Measurements from ENCODE around the gene KRTAP5-8. TPM values are rescaled to one million over a fixed set of nuclear protein-coding genes. Genes with fewer than 3 reads are reported as not detected.

KRTAP5-8 gene
- total RNA-seq, 1 donor from 2014 or later = not detected

DNA sequence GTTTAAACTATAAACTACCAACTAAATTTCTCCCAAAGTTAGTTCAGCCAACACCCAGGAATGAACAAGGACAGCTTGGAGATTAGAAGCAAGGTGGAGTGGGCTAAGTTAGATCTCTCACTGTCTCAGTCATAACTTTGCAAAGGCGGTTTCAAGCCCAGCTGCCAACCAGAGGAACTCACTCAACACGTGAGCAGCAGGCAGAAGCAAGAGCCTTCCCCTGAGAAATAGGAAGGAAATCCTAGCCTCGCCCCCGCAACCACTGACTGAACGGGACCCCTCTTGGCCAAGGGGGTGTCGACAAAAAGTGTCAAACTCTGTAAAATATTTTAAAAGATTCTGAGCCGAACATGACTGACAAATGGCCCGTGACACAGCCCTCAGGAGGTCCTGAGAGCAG lies 6.0 kb downstream of the KRTAP5-8 start:
- TF ChIP-seq, protein P1, sequence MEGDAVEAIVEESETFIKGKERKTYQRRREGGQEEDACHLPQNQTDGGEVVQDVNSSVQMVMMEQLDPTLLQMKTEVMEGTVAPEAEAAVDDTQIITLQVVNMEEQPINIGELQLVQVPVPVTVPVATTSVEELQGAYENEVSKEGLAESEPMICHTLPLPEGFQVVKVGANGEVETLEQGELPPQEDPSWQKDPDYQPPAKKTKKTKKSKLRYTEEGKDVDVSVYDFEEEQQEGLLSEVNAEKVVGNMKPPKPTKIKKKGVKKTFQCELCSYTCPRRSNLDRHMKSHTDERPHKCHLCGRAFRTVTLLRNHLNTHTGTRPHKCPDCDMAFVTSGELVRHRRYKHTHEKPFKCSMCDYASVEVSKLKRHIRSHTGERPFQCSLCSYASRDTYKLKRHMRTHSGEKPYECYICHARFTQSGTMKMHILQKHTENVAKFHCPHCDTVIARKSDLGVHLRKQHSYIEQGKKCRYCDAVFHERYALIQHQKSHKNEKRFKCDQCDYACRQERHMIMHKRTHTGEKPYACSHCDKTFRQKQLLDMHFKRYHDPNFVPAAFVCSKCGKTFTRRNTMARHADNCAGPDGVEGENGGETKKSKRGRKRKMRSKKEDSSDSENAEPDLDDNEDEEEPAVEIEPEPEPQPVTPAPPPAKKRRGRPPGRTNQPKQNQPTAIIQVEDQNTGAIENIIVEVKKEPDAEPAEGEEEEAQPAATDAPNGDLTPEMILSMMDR (conservative IDR thresholded peaks at IDR 0.05) = no peak
- no peaks in the 10 kb centered on the region for H3K4me1 Mint-ChIP-seq
- H3K27me3 Mint-ChIP-seq (ENCODE audit: low read depth) = no peaks in the 10 kb centered on the region
- peaks cover 2% of the 10 kb centered on the region for H3K36me3 Mint-ChIP-seq (ENCODE audit: low read depth)
- H3K27ac Mint-ChIP-seq (ENCODE audit: unreplicated experiment) = no peak overlapping the region
- no peak overlapping the region for H3K4me3 Mint-ChIP-seq
- DNase-seq (ENCODE audit: low read depth, low spot score) = no peak
- H3K9me3 Mint-ChIP-seq = peaks cover 6% of the 10 kb centered on the region

DNA sequence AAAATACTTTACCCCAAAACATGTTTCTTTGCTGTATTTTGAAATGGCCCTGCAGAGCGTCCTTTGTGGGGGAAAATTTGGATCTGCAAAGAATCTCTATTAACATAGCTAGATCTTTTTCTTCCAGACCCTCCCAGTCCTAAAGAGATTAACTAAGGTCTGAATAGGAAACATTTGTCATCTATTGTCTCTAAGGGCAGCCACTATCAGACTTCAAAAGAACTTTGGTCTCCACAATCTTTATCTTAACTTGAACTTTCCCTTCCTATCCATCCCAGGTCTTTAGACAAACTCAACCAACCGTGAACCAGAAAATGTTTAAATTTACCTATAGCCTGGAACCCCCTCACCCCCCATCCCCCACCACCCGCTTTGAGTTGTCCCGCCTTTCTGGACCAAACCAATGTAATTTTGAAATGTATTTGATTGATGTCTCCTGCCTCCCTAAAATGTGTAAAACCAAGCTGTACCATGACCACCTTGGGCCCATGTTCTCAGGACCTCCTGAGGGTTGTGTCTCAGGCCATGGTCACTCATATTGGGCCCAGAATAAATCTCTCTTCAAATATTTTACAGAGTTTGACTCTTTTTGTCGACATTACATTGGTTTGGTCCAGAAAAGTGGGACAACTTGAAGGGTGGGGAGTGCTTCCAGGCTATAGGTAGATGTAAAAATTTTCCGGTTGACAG lies 6.8 kb downstream of the KRTAP5-8 start:
- TF ChIP-seq, protein P1 (conservative IDR thresholded peaks at IDR 0.05) = no peak
- no peak overlapping the region for H3K4me3 Mint-ChIP-seq
- DNase-seq (ENCODE audit: low read depth, low spot score) = no peak
- no peak overlapping the region for H3K27ac Mint-ChIP-seq (ENCODE audit: unreplicated experiment)
- peaks cover 2% of the 10 kb centered on the region for H3K36me3 Mint-ChIP-seq (ENCODE audit: low read depth)
- H3K4me1 Mint-ChIP-seq = no peaks in the 10 kb centered on the region
- H3K27me3 Mint-ChIP-seq (ENCODE audit: low read depth) = no peaks in the 10 kb centered on the region
- peaks cover 6% of the 10 kb centered on the region for H3K9me3 Mint-ChIP-seq

DNA sequence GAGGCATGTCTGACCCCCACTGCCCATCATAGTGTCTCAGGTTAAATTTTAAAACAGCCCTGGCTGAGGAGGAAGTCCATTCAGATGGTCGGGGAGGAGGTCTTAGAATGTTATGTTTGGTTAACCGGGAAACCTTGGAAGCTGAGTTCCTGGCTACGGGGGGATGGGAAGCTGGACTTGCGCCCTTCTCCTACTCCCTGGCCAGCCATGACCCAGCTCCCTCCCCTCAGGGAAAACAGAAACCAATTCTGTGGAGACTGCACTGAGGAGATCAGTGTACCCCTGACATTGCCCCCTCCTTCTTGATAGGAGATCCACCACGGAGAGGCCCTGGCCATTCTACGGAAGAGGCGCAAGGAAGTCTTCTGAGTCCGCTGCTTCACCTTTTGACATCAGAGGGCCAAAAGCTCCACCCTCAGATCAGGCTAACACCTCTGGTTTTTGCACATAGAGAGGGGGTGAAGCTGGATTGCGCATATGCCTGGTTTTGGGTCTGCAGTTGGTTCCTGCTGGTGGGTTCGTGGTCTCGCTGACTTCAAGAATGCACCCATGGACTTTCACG lies 7.7 kb downstream of the KRTAP5-8 start:
- Mint-ChIP-seq H3K9me3 (peaks cover 6% of the 10 kb centered on the region), H3K27ac (ENCODE audit: unreplicated experiment) (no peak overlapping the region), H3K36me3 (ENCODE audit: low read depth) (peaks cover 2% of the 10 kb centered on the region), H3K4me3 (no peak overlapping the region), H3K4me1 (no peaks in the 10 kb centered on the region), H3K27me3 (ENCODE audit: low read depth) (no peaks in the 10 kb centered on the region)
- no peak for DNase-seq (ENCODE audit: low read depth, low spot score)
- TF ChIP-seq, protein P1 (conservative IDR thresholded peaks at IDR 0.05) = no peak

DNA sequence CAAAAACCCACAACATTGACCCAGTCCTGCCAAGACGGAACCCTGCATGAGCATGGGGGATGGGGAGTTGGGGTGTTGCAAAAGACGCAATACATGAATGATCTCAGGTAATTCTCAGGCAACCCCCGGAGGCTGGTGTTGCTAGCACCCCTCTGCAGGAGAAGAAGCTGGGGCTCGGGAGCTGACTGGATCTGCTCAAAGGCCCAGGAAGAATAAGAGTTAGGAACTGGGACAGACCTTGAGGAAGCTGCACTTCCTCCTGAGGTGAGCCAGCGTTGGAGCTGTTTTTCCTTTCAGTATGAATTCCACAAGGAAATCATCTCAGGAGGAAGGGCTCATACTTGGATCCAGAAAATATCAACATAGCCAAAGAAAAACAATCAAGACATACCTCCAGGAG lies 10.3 kb downstream of the KRTAP5-8 start, which contains the start of gene KRTAP5-9:
TSS of gene KRTAP5-9 (plus strand) at position 301 of the 400 bp plus-strand sequence. CDS start 238 bp downstream, outside the sequence.
- Mint-ChIP-seq H3K36me3 (ENCODE audit: low read depth) (peaks cover 2% of the 10 kb centered on the region), H3K9me3 (peaks cover 6% of the 10 kb centered on the region), H3K27ac (ENCODE audit: unreplicated experiment) (no peak within 1 kb of the TSS), H3K4me1 (no peaks in the 10 kb centered on the region), H3K27me3 (ENCODE audit: low read depth) (no peaks in the 10 kb centered on the region), H3K4me3 (no peak within 1 kb of the TSS)
- TF ChIP-seq, protein P1 (conservative IDR thresholded peaks at IDR 0.05) = no peak
- DNase-seq (ENCODE audit: low read depth, low spot score) = no peak

DNA sequence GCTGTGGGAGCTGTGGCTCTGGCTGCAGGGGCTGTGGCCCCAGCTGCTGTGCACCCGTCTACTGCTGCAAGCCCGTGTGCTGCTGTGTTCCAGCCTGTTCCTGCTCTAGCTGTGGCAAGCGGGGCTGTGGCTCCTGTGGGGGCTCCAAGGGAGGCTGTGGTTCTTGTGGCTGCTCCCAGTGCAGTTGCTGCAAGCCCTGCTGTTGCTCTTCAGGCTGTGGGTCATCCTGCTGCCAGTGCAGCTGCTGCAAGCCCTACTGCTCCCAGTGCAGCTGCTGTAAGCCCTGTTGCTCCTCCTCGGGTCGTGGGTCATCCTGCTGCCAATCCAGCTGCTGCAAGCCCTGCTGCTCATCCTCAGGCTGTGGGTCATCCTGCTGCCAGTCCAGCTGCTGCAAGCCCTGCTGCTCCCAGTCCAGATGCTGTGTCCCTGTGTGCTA lies 10.9 kb downstream of the KRTAP5-8 start:
- no peak overlapping the region for H3K4me3 Mint-ChIP-seq
- no peaks in the 10 kb centered on the region for H3K36me3 Mint-ChIP-seq (ENCODE audit: low read depth)
- no peak for DNase-seq (ENCODE audit: low read depth, low spot score)
- no peaks in the 10 kb centered on the region for H3K4me1 Mint-ChIP-seq
- peaks cover 6% of the 10 kb centered on the region for H3K9me3 Mint-ChIP-seq
- TF ChIP-seq, protein P1 (conservative IDR thresholded peaks at IDR 0.05) = no peak
- no peaks in the 10 kb centered on the region for H3K27me3 Mint-ChIP-seq (ENCODE audit: low read depth)
- H3K27ac Mint-ChIP-seq (ENCODE audit: unreplicated experiment) = no peak overlapping the region
